ENCODE measurements around the gene SEMA7A. TPM values are rescaled to one million over a fixed set of nuclear protein-coding genes. Genes with fewer than 3 reads are reported as not detected.
A peak's percentile ranks its signal among the peaks of the same experiment; 100 is the strongest.

The SEMA7A gene
- polyA plus RNA-seq, 1 experiment: 22.7 TPM

- no peak for DNase-seq (ENCODE audit: low read depth)
- Histone ChIP-seq H3K27me3 (ENCODE audit: control insufficient read depth, insufficient read depth, low read length) (no peaks in the 10 kb centered on the region), H3K36me3 (ENCODE audit: control insufficient read depth, insufficient read depth, low read length) (no peaks in the 10 kb centered on the region), H3K4me3 (ENCODE audit: low read depth, low read length) (peak overlapping the region; percentile 91)
- ChIA-PET CTCF (interaction anchor here (1.0 to 19.9 kb wide), 4 partner anchors 13 to 54 kb away, joined by 3 to 622 read pairs (median 3); partner anchors contain the start of gene CYP11A1), POLR2A (no interaction called here)
- no peak for TF ChIP-seq CTCF (IDR thresholded peaks at IDR 0.05; ENCODE audit: insufficient read depth, low read depth, low read length)
Observed at GRCh38 chr15:74432271-74432967, 1.3 kb downstream of the SEMA7A start.

GRCh38 chr15:74431645-74432044 is 2.1 kb downstream of the SEMA7A start:
- POLR2A ChIA-PET: no interaction called here
- CTCF ChIA-PET: interaction anchor here (1.0 to 19.9 kb wide), 4 partner anchors 12 to 53 kb away, joined by 3 to 622 read pairs (median 3); partner anchors contain the start of gene CYP11A1
- H3K36me3 ChIP-seq (ENCODE audit: control insufficient read depth, insufficient read depth, low read length): no peaks in the 10 kb centered on the region
- H3K4me3 ChIP-seq (ENCODE audit: low read depth, low read length): peak overlapping the region; percentile 91
- no peak for TF ChIP-seq CTCF (IDR thresholded peaks at IDR 0.05; ENCODE audit: insufficient read depth, low read depth, low read length)
- no peaks in the 10 kb centered on the region for H3K27me3 ChIP-seq (ENCODE audit: control insufficient read depth, insufficient read depth, low read length)
- DNase-seq (ENCODE audit: low read depth): no peak

DNA sequence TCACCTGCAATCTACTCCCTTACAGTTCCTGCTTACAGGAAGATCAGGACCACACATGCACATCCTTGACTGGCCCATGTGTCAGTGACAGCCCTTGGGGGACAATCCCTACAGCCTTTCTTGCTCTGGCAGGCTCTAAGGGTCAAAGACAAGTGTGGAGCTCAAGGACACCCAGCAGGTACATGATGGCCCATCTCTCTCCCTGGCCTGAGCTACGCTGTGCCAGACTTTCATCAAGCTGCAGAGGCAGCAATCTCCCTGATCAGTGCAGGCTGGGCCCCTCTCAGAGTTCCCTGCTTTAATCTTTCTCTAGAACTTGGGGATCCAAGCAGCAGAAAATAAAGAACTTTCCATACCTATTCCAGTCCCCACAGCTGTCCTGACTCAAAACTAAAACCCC is 2.6 kb downstream of the SEMA7A start:
- CTCF ChIA-PET: interaction anchor here (1.5 to 19.9 kb wide), 2 partner anchors 24 to 53 kb away, joined by 3 to 622 read pairs; partner anchors contain the start of gene CYP11A1

DNA sequence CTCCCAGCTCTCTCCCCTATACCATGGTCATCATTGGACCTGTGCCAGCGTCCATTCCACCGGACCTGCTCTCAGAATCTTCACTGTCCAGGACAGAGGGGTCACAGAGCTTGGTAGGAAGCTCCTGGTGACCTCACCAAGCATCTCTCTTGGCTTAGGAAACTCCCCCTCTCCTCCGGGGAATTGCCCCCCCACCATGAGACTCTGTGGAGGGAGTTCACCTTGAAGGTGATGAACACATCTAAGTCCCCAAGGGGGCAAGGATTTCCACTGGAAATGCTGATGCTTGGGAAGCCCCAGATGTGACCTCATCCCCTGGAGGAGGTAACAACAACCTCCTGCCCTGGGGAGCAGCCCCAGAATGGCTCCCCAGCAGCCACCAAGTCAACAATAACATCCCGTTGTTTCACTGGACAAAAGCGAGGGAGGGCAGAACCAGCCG is 3.2 kb downstream of the SEMA7A start:
- H3K36me3 ChIP-seq (ENCODE audit: control insufficient read depth, insufficient read depth, low read length): no peaks in the 10 kb centered on the region
- H3K27me3 ChIP-seq (ENCODE audit: control insufficient read depth, insufficient read depth, low read length): no peaks in the 10 kb centered on the region
- DNase-seq (ENCODE audit: low read depth): no peak
- CTCF ChIA-PET: interaction anchor here (1.0 to 19.9 kb wide), 2 partner anchors 8 to 52 kb away, joined by 4 to 622 read pairs; partner anchors contain the start of gene CYP11A1
- POLR2A ChIA-PET: interaction anchor here (0.6 kb wide), 1 partner anchor 12 kb away, joined by 10 read pairs; no protein-coding TSS in a partner anchor
- H3K4me3 ChIP-seq (ENCODE audit: low read depth, low read length): no peak overlapping the region
- no peak for TF ChIP-seq CTCF (IDR thresholded peaks at IDR 0.05; ENCODE audit: insufficient read depth, low read depth, low read length)

More for the DNA sequence above, 2.6 kb downstream of the SEMA7A start:
- H3K4me3 ChIP-seq (ENCODE audit: low read depth, low read length): no peak overlapping the region
- no peaks in the 10 kb centered on the region for H3K27me3 ChIP-seq (ENCODE audit: control insufficient read depth, insufficient read depth, low read length)
- POLR2A ChIA-PET: interaction anchor here (0.6 kb wide), 1 partner anchor 13 kb away, joined by 10 read pairs; no protein-coding TSS in a partner anchor
- no peaks in the 10 kb centered on the region for H3K36me3 ChIP-seq (ENCODE audit: control insufficient read depth, insufficient read depth, low read length)
- DNase-seq (ENCODE audit: low read depth): no peak
- no peak for TF ChIP-seq CTCF (IDR thresholded peaks at IDR 0.05; ENCODE audit: insufficient read depth, low read depth, low read length)

- no peak overlapping the region for H3K4me3 ChIP-seq (ENCODE audit: low read depth, low read length)
Observed at GRCh38 chr15:74429781-74430400, 3.9 kb downstream of the SEMA7A start.

More at GRCh38 chr15:74429781-74430400, 3.9 kb downstream of the SEMA7A start:
- Histone ChIP-seq H3K36me3 (ENCODE audit: control insufficient read depth, insufficient read depth, low read length) (no peaks in the 10 kb centered on the region), H3K27me3 (ENCODE audit: control insufficient read depth, insufficient read depth, low read length) (no peaks in the 10 kb centered on the region)
- ChIA-PET POLR2A (interaction anchor here (0.7 kb wide), 1 partner anchor 46 kb away, joined by 4 read pairs; no protein-coding TSS in a partner anchor), CTCF (interaction anchor here (1.0 to 19.9 kb wide), 2 partner anchors 9 to 52 kb away, joined by 4 to 622 read pairs; partner anchors contain the start of gene CYP11A1)
- no peak for DNase-seq (ENCODE audit: low read depth)
- no peak for TF ChIP-seq CTCF (IDR thresholded peaks at IDR 0.05; ENCODE audit: insufficient read depth, low read depth, low read length)
